Femur (tissue), 1 donor: ENCODE measurements around the gene ADPRS.

Experiments used
- DNase-seq: peaks from one replicate; pipeline ENCODE4 v3.0.0-alpha.2; 2017

Gene ADPRS, protein sequence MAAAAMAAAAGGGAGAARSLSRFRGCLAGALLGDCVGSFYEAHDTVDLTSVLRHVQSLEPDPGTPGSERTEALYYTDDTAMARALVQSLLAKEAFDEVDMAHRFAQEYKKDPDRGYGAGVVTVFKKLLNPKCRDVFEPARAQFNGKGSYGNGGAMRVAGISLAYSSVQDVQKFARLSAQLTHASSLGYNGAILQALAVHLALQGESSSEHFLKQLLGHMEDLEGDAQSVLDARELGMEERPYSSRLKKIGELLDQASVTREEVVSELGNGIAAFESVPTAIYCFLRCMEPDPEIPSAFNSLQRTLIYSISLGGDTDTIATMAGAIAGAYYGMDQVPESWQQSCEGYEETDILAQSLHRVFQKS

DNA sequence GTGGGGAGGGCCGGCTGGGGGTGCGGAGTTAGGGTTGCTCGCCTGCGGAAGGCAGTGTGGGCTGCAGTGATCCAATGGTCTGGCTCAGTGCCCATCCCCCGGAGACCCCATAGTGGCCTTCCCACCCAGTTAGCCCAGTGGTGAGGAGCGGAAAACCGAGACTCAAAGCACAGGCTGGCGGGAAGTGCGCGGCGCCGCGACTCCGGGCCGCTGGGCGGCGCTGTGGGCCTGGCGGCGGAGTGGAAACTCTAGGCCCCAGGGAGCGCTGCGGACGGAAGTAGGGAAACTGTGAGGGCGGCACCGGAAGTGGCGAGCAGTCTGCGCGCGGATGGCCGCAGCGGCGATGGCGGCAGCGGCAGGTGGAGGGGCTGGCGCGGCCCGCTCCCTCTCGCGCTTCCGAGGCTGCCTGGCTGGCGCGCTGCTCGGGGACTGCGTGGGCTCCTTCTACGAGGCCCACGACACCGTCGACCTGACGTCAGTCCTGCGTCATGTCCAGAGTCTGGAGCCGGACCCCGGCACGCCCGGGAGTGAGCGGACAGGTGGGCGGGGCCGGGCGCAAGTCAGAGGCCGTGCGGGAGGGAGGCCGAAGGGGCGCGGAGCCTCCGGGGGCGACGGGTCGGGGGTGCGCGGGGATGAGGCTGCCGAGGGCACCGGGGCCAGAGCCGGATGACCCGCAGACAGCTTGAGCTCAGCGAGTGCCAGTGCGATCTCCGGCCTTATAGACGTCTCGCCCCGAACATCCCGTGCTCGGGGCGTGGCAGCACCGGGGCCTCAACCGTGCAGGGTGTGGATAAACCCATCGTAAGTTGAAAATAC lies at the start of gene ADPRS:
ADPRS (plus strand) TSS at position 316 of the 816 bp plus-strand sequence; CDS start at position 329, 13 bp downstream.
- peak; percentile 94 for DNase-seq

DNA sequence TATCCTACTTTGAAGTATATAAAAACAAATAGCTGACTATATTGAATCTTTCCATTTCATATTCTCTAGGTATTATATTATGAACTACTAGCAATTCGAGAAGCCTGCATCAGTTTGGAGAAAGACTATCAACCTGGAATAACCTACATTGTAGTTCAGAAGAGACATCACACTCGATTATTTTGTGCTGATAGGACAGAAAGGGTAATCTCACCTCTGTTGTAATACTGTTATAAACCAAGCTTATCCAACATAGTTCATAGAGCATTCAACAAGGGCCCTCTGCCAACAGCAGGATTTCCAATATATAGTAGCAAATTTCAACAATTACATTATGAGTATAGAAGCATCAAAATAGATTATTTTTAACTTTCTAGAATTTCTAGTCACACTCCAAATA lies 48.5 kb upstream of the ADPRS start:
- DNase-seq = no peak

DNA sequence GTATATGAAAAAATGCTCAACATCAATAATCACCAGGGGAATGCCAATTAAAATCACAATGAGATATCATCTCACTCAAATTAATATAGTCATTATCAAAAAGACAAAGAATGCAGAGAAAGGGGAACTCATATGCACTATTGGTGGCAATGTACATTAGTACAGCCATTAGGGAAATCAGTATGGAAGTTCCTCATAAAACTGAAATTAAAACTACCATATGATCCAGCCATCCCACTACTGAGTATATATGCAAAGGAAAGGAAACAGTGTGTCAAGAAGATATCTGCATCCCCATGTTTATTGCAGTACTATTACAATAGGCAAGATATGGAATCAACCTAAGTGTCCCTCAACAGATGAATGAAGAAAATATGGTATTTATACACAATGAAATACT lies 36.9 kb upstream of the ADPRS start:
- DNase-seq = no peak

DNA sequence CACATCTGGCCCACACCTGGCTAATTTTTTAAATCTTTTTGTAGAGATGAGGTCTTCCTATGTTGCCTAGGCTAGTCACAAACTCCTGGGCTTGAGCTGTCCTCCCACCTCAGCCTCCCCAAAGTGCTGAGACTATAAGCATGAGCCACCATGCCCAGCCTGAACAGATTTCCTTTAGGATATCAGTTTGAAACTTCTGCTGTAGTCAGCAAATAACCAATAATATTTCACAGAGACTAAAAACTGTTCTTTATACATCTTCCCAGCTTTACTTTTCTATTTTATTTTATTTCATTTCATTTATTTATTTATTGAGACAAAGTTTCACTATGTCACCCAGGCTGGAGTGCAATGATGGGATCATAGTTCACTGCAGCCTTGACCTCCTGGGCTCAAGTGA lies 34.7 kb upstream of the ADPRS start:
- no peak for DNase-seq

DNA sequence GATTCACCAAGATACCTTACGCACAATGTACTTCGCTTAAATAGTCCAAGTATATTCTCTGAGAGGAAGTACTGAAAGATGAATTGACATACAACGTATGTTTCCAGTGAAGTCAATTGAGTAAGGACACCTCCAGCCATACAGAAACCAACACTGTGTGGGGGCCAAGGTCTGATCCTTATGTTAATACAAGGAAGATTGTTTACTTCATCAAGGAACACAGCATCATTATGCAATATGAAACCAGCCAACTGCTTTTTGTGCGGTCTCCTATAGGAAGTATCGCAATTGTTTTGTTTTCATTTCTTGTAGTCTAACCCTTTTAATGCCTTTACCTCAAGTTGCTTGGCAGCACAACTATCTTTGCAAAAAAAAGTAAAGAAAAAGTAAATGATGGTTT lies 33.0 kb upstream of the ADPRS start:
- DNase-seq = no peak

DNA sequence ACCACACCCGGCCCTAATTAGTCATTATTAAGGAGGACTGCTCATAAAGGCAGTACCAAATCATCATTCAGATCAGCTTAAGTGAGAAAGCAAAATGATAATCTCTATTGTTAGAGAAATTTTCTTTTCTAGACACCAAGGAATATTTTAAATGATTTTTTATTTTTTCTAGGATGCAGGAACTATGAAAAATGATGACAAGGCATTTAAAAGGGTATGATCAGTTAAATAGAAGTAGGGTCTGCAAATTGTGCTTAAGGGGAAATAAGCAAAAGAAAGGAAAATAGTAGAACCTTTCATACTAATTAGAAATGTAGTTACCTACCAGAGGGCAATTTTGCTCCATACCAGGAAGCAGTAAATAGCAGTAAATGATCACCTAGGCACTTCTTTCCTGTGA lies 26.4 kb upstream of the ADPRS start:
- no peak for DNase-seq

DNA sequence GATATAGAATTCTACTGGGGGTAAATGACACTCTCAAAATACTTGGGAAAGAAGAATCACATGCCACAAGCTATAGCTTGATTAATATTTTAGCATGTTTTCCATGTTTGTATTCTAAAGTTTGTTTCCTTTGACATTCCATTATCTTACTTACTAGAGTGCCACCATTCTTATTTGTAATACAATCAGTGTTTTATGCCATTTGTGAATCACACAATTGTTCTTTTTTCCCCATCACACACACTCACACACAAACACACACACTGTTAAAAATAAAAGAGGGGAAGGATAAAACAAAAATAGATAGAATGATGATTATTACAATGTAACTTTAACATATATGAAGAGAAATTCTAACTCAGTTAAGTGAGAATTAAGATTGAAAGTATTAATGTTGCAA lies 20.8 kb upstream of the ADPRS start:
- DNase-seq = no peak

DNA sequence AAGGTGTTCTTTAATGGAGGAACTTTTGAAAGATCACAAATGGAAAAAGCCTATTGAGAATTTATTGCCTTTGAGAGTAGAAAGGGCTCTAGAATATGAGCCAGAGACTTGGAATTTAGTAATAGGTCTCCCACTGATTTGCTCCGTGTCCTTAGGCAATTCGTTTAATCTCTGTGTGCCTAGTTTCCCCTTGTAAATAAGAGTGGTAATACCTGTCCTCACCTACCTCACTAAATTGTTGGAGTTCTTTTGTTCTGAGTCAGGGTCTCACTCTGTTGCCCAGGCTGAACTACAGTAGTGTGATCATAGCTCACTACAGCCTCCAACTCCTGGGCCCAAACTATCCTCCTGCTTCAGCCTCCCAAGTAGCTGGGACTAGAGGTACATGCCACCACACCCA lies 19.8 kb upstream of the ADPRS start:
- DNase-seq = no peak

DNA sequence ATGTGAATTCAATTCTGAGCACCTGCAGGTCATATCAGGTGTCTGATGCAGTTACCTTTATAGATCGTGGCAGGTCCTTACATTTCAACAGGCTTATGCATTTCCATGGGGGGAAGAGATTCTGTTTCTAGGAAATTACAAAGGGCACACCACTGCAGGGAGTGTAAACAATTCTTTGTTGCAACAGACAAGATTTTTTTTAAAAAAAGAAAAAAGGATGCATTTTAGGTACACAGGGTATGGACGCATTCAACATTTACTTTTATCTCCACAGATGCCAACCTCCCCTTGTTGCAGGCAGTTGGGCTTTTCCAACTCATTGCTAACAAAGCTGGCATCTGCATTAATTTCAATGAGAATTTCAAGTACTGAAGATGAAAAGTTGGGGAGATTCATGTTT lies 18.3 kb upstream of the ADPRS start:
- DNase-seq = no peak

DNA sequence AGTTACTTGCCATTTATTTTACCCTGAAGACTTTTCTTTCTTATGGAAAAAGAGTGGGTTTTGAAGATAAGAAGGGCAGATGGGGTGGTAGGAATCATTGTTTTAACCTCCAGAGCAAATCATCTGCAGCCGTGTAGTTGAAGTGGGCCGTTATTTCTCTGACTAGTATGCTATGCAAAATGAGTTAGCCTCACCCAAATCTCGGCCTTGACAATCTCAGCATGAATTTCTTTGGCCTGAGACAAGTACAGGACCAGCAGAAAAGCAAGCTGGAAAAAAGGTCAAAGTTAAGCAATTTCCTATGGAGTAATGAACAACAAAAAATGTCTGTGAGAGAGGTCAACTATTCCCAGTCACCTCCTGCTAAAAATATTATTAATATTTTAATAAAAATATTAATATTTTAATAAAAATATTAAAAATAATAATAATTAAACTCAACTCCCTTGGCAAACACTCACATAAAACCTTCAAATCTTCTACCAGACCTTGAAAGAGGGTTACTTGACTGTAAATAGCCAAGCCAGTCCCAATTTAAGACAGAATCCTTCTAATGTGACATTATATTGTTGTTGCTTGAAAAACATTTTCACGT lies 11.6 kb upstream of the ADPRS start:
- no peak for DNase-seq

DNA sequence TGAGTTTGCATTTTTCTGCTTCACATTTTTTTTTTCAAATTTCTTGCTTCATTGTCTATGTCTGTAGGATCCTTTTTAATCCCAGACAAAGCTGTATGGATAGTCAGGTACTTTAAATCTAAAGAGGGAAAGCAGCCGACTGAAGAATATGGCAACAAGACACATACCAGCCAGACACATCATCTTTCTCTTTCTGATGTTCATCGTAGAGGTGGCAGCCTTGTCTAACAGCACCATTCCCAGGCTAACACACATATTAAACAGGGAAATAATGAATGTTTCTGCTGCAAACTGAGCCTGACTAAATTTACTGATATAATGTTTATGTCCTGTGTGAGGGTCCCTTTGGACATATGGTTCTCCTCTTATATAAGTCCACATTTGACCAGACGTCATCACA lies 8.5 kb upstream of the ADPRS start:
- DNase-seq = no peak

DNA sequence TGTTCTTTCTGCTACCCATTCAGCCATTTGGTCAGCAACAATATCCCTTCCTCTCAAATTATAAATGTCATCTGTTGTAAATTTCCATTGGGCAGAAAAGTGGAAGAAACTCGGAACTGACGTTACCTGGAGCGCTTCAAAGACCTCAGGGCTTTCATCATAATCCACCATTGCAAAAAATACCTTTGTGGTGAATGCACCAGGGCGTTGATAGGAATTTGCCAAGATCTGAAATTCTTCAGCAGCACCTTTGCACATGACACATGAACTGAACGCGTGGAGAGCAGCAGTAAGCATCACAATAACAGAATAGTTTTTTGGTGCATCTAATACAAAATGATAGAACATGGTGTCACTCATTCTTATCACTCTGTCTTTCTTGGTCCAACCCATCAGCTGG lies 7.9 kb upstream of the ADPRS start:
- no peak for DNase-seq

DNA sequence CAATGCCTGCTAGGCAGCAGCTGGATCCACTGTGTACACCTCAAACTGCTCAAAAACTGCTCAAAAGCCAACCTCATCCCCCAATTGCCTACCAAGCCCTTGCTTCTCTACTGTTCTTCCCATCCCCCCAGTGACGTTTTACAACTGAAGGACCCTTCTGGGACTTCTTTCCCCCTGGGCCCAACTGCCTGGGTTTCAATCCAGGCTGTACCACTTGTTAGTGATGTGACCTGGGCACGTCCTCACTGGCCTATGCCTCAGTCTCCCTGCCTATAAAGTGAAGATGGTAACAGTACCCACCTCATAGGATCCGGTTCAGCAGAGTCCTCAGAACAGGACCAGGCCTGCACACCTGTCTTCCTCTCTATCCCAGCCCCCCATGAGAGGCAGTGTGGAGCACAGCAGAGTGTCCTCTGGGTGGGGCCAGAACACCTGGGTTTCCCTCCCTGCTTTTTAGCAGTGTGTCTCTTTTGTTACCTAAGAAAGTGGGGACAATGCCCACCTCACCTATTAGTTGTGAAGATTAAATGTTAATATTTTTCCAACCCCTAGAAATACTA lies 6.7 kb upstream of the ADPRS start:
- no peak for DNase-seq

DNA sequence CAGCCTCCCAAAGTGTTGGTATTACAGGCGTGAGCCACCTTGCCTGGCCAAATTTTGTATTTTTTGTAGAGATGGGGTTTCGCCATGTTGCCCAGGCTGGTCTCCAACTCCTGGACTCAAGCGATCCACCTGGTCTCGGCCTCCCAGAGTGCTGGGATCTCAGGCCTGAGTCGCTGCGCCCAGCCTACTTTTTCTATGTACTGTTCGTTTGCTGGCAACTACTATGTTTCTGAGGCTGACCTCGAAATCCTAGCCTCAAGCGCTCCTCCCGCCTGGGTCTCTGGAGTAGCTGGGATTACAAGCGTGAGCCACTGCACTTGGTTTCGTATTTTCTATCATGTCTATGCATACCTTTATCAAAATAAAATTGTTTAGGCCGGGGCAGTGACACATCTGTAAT lies 5.5 kb upstream of the ADPRS start:
- DNase-seq = no peak

DNA sequence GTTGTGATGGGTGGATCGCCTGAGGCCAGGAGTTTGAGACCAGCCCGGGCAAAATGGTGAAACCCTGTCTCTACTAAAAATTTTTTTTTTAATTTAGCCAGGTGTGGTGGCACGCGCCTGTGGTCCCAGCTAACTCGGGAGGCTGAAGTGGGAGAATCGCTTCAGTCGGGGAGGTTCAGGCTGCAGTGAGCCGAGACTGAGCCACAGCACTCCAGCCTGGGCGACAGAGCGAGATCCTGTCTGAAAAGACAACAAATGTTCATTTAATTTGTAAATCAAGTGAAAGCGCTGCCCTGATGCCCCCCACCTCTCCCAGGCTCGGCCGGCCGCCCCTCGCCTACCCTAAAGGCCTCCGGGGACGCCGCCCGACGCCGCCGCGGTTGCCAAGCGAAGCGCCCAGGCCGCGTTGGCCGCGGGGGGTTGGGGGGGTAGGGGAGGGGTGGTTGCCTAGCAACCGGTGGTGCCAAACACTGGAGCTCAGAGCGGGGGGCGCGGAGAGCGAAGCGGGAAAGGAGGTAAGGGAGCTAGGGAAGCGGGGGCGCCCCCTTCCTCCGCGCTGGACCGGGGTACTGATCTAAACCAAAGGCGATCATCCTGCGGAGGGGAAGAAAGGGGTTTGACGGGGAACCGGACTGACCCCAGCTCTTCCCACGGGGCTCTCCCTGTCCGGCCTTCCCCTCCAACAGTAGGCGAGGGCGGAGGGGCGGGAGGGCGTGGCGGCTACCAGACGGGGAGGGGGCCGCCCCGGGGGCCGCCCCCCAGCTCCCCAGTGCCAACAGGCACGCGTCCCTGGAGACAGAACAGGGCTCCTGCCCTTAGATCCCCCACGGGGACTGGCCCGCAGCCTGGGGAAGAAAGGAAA lies 4.8 kb upstream of the ADPRS start, which contains the start of gene TEKT2:
TEKT2 (plus strand) TSS at position 460 of the 862 bp plus-strand sequence. CDS start 828 bp downstream, outside the sequence.
- peak; percentile 84 for DNase-seq

DNA sequence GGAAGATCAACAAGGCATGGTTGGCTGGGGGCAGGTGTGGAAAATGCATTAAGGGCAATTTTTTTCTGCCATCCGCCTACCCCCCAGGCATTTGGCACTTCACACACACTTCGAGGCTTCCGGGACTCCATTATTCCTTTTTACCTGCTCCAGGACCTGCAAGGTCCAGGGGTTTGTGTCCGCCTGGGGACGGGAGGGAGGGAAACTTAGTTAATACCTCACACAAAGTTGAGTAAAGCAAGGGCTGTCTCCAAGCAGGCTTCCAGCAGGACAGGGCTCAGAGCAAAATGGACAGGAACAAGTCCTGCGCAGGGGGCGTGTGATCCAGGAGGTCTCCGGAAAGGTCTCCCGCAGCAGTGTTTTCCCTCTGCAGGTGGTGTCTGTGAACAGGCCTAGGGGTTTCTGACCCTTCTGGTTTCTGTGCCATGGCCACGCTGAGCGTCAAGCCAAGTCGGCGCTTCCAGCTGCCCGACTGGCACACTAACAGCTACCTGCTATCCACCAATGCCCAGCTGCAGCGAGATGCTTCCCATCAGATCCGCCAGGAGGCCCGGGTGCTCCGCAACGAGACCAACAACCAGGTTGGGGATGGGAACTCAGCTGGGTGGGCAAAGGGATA lies 4.1 kb upstream of the ADPRS start:
- DNase-seq = peak; percentile 17

DNA sequence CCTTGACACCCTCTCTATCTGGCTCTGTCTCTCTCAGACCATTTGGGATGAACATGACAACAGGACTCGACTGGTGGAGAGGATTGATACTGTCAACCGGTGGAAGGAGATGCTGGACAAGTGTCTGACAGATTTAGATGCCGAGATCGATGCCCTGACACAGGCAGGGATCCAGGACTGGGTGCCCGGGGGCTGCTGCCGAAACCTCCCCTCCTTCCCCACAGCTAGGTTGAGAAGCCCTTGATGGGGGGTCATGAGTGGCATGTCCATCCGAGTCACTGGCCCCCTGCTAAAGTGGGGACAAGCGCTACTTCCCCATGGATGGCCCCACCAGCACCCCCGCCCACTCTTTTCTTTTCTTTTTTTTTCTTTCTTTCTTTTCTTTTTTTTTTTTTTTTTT lies 3.6 kb upstream of the ADPRS start:
- DNase-seq = no peak

DNA sequence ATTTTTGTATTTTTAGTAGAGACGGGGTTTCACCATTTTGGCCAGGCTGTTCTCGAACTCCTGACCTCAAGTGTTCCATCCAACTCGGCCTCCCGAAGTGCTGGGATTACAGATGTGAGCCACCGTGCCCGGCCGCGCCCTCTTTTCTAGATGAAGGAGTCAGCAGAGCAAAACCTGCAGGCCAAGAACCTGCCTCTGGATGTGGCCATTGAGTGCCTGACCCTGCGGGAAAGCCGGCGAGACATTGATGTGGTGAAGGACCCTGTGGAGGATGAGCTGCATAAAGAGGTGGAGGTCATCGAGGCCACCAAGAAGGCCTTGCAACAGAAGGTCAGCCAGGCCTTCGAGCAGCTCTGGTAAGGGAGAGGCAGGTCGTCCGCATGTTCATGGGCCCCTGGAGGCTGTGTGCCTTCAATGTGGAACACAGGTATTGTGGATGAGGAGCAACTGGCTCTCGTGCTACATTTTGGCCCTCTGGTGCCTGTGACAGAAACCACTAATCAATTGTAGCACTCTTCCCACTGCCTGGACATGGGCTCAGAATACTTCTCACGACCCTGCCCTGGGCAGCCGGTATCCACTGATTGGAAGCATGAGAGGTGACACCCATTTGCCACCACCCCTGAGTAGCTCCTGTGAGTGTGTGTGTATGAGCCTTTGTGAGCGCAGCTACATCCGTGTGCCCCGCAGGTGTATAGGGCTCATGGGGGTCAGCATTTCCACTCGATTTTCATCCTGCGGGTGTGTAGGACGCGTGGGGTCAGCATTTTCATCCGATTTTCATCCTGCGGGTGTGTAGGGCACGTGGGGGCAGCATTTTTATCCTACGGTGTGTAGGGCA lies 2.8 kb upstream of the ADPRS start:
- no peak for DNase-seq

DNA sequence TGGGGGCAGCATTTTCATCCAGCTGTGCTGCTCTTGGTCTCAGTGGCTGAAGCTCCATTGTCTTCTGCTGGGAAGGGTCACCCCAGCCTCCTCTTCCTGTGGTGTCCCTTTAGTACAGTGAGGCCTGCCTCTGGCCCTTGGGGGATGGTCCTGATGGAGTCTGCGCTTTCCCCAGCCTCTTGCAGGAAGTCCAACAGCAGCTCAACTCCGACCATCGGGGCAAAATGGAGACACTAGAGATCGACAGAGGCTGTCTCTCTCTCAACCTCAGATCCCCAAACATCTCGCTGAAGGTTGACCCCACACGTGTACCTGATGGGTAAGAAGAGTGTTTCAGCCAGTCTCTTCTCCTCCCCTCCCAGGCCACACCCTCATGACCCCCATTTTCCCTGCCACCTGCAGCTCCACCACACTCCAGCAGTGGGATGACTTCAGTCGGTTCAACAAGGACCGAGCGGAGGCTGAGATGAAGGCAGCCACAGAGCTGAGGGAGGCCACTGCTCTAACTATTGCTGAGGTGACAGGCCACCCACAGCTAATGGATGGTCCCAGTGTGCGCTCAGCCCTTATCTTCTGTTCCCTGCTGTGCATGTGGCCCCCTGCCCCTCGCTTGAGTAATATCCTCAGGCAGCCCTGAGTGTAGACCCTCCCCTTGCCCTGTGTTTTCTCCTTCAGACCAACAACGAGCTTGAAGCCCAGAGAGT lies 2.0 kb upstream of the ADPRS start:
- DNase-seq = no peak
